Activated CD4-positive, alpha-beta T cell treated with anti-CD3 and anti-CD28 coated beads, Interleukin-2, amount 50 U/mL, for 4 hours (primary cell): Measurements from ENCODE around the gene CNOT8.
"Not testable (repeated sequence)": the region's sequence is repeated elsewhere in the genome, so short reads cannot be mapped to it uniquely, and the experiment has no call there.

Source experiments
- DNase-seq, 2 experiments: peaks; one replicate each; pipeline ENCODE4 v3.0.0-alpha.2; 2020

Gene CNOT8

DNA sequence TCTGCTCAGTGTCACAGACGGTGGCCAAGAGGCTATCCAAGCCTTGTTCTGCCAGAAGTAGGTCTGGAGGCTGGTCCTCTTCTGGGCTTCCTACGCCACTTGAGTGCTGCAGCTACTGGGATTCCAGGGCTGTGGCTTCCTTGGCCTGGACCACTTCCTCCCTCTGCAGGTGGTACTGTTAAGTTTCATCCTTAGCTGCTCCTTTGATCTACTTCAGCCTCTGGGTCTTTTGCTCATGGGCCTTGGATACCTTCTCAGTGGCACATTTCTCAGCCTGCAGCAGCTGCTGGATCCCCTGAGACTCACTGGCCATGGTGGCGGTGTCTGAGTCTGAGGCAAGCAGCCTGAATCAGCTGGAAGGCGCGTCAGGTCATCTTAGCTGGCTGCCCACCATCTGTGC lies 10.3 kb downstream of the CNOT8 start:
- DNase-seq: no peak

DNA sequence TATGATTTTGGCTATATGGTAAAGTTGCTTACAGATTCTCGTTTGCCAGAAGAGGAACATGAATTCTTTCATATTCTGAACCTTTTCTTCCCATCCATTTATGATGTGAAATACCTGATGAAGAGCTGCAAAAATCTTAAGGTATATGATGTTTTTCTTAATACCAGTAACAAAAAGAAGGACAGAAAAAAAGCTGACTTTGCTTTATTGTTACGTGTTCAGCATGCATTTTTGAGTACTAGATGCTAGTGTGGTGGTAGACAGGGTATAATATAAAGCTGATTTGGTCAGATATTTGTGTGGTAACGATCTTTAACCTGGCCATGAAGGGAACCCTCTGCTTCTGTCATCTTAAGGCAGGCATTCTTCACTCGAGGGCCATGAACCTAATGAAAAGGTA lies 13.3 kb downstream of the CNOT8 start:
- no peak for DNase-seq

DNA sequence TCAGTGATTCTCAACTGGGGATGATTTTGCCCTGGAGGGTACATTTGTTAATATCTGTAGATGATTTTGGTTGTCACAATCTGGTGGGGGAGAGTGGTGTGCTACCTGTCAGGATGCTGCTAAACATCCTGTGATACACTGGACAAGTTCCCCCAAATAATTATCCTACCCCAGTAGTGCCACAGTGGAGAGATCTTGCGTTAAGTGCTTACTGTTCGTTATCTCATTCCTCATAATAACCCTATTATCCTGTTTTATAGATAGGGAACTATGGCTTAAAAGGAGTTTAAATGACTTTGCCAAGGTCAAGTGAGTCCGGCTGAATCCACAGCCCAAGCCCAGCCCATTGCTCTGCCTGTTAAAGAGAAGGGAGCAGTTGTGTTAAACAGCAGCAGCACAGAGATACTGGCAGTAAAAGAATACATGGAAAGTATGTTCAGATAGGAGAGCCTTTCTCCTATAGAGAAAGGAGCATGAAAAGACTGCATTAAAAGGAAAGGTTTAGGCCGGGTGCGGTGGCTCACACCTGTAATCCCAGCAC lies 15.4 kb downstream of the CNOT8 start:
- no peak for DNase-seq

DNA sequence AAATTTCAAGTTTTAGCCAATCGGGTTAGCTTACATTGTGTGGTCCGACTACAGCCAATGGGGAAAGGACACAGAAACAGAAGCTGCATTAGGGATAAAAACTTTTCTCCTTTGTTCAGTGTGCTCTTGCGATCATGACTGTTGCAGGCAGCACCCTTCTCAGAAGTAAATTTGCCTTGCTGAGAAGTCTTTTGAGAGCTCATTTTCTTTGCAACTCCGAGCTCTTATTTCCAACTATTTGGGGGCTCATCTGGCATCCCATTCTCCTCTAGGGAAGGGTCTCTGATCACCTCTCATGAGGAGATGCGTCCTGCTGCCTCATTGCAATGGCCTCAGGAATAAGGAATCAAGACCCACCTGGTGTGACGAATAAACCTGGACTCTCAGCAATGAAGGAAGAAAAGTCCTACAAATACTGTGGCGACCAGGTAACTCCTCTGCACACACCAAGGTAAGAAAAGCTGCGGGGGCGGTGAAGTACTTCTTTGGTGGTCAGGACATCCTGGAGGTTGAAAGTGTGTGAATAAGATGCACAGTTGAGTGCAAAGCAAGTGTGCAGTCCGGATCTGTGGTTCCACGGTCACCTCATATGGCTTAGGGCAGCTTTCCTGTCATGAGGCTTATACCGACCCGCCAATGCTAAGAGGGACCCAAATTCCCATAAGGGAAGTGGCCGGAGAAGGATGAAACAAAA lies 20.4 kb downstream of the CNOT8 start:
- DNase-seq: no peak

DNA sequence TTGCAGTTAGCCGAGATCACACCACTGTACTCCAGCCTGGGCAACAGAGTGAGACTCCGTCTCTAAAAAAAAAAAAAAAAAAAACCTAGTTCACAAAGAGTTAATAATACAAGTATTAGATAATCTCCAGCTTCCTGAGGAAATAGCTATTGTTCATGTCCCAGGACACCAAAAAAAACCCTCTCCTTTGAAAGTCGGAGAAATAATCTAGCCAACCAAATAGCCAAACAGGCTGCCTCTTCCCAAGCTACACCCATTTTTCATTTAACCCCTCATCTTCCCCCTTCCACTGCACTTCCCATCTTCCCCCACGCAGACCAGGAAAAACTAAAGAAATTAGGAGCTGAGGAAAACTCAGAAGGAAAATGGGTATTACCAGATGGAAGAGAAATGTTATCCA lies 23.6 kb downstream of the CNOT8 start:
- DNase-seq: no peak

DNA sequence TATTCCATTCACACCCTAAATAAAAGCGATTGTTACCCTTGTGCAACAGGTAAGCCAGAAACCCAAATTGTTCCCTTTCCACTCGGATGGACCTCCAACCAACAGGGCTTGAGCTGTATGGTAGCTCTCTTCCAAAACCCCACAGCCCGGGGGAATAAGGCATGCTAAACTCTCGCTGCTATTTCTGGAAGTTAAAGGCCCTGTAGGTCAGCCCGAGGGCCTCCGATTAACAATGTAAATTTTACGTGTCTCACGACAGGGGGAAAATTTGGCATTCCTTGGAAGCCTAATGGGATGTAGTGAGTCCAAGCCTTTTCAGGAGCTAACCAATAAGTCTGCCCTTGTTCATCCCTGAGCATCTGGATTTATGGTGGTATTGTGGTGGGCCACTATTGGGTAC lies 26.0 kb downstream of the CNOT8 start:
- no peak for DNase-seq

DNA sequence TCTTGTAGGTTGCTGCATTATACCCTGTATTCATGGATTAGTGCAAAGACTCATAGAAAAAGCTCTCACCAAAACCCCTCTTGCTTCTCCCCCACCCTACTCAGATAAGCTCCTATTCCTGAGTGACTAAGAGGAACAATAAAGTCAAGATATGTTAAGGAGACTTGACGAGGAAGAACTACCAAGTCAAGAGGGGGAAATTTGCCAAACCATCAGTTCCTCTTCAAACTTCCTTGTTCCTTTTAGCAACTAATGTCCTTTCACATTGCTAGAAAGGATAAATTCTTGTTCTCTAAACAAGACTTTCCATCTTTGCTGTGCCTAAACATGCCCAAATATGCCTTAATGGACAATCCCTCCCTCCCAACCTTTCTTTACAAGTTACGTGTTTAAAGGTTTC lies 27.0 kb downstream of the CNOT8 start:
- no peak for DNase-seq

DNA sequence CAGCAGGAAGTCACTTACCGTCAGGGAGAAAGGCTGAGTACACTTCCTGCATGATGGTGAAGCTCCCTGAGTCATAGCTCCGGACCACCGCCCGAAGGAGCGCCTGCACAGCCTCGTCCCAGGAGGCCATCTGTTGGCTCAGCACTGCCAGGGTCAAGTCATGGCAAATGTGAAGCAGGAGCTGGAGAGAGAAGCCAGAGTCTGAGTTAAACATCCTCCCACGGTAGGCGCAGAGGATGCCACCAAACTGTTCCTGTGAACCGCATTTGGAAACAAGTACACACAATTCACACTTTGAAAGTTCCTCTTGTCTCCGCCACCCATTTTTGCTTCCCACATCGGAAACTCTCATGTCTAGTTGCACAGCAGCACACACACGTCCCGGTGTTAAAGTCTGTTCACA lies 33.9 kb downstream of the CNOT8 start:
- no peak for DNase-seq

DNA sequence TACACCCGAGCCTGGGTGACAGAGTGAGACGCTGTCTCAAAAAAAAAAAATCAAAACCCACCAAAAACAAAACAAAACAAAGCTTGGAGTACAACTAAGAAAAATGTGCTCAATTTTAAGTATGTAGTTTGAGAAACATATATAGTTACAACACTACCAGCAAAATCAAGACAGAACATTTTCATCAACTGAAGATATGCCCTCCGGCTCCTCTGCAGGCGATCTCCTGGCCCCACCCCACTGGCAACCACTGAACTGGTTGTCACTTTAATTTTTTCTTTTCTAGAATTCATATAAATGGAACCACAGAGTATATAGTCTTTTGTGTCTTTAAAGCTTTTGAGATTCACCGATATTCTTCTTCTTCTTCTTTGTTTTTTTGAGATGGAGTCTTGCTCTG lies 35.0 kb downstream of the CNOT8 start:
- no peak for DNase-seq

DNA sequence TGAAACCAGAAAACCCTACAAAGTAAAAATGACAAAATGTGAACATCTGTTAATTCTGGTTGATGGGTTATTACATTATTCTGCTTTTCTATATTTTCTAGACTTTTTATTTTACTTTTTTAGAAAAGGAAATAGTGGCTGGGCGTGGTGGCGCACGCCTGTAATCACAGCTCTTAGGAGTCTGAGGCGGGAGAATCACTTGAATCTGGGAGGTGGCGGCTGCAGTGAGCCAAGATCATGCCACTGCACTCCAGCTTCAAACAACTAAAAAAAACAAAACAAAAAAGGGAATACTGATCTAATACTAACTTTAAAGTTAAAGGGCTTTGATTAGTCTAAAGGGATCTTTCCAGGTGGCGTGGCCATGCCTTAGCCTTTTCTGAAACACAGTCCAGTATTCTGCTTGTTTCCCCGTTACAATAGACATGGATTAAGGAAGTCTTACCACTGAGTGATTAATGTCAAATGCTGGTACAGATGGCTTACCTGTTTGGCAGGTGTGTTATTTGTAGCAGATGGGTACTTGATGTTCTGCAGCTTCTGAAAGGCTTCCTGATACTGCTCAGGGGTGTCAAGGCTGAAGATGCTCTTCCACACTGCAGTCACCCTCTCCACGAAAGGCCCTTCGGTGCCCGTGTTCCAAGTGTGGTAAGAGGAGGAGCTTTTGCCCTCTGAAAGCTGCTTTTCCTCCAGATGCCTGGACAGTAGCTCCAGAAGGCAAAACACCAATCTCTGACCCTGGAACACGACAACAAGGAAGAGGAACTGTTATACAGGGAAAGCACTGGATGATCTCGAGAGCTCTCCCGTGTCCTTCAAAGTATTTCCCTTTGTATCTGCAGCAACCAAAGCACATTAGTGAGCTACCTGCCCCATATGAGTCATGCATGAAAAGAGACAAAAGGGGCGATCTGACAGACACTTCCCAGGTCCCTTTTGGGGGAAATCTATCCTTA lies 37.5 kb downstream of the CNOT8 start:
- DNase-seq: no peak

DNA sequence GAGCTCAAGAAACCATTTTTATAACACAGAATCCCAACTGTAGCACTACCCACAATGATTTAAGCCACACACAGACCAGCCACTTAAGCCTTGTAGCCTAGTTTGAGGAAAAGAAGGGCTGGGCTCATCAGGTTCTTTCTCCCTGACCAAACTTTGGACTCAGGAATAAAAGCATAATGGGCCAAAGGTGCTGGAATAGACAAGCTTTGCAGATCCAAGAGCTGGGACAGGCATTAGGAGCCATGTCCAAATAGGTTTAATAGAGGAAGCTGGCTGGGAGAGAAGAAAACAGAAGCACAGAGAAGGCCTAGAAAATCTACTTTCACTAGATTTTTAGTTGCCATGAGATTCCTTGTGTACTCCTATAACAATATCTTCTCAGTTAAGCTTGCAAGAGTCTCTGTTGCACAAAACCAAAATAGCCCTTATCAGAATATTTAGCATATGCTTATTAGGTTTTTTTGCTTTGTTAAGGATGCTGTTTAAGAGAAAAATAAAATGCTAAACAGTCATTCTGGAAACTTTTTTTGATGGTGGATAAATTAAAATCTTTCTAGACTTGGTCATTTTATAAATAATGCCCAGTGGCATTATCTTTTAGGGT lies 38.2 kb downstream of the CNOT8 start:
- DNase-seq: no peak

DNA sequence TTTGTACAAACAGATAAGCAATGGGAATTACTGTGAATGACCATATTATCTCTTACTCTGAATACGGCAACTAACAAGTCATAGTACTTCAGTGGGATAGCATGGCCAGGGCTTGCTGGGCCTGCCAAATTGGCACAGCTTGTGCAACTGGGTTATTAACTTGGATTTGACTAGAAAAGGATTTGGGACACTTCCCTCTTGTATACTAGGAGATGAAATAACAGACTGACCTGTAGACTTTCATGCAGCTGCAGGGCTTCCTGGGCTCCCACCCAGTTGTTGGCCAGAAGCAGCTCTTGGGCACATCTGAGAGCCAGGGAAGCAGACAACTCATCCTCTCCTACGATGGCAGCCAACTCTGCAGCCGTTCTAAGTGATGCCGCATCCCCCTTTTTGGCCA lies 39.8 kb downstream of the CNOT8 start:
- DNase-seq: no peak

DNA sequence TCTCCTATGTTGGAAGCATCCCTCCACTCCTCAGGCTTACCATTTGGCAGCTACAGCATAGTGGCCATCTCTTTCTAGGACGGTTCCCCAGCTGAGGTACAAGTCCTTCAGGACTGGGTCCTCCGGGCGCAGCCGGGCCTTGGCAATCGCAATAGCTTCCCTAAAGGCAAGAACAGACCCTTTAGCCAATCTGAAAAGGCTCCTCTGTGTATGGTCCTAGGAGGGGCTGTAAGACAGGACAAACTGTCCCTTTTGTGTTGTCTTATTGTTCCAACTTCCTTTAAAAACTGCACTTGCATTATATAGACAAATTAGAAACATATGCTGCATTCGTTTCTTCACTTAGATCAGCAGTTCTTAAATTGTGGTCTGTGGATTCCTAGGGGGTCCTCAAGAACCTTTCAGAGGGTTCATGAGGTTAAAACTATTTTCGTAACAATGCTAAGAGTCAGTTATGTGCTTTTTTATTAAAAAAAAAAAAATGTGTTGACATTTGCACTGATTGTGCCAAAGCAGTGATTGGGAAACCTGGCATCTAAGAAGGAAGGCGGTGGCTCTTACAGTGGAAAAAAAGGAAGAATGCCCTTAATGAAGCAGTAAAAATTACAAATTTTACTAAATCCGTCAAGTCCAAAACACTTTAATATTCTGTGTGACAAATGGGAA lies 40.9 kb downstream of the CNOT8 start:
- DNase-seq: no peak

DNA sequence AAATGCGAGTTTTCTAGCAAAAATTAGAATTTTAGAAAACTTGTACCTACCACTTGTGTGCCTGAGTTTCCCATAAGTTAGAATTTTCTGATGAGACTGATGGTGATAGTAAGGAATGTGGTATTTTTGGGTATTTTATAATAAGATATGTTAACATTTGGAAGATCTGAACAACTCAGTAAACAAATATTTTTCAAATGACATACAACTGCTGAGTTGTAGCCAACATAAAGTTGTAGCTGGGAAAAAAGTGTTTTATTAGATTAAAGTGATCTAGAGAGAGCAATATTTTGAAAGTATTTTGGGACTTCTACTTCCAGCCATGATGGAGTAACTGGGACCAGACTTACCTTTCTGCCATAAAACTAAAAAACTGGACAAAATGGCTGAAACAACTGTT lies 41.6 kb downstream of the CNOT8 start:
- no peak for DNase-seq

DNA sequence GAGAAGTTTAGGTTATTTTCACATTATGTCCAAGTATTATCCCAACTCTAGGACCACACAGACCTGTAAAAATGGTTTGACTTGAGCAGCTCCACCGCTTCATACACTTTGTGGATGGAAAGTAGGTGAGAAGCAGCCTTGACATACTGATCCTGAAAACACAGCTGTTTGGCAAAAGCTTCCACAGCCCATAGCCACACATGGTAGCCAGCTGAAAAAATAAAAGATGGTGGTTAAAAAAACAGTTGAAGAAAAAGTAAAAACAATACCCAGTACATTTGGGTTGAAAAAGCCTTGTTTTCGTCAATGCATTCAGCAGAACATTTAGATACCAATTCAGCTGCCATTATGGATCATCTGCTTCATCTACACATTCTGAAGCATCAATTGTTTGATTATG lies 42.8 kb downstream of the CNOT8 start:
- DNase-seq: no peak

DNA sequence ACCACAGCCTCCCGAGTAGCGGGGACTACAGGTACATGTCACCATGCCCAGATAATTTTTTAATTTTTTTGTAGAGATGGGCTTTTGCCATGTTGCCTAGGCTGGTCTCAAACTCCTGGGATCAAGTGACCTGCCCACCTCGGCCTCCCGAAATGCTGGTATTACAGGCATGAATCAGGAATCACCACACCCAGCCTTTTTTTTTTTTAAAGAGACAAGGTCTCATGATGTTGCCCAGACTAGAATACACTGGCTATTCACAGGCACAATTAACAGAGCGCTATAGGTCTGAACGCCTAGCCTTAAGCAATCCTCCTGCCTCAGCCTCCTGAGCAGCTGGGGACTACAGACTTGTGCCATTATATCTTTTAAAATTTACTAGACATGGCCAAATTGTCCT lies 43.5 kb downstream of the CNOT8 start:
- DNase-seq: no peak

DNA sequence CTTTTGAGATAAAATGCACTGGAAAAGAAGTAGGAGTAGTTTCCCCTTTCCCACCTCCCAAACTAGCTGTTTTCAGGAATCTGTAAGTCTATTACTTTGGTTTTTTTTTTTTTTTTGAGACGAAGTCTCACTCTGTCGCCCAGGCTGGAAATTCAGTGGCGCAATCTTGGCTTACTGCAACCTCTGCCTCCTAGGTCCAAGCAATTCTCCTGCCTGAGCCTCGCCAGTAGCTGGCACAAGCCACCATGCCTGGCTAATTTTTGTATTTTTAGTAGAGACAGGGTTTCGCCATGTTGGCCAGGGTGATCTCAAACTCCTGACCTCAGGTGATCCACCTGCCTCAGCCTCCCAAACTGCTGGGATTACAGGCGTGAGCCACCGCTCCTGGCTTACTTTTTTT lies 47.2 kb downstream of the CNOT8 start:
- DNase-seq: not testable (repeated sequence)

DNA sequence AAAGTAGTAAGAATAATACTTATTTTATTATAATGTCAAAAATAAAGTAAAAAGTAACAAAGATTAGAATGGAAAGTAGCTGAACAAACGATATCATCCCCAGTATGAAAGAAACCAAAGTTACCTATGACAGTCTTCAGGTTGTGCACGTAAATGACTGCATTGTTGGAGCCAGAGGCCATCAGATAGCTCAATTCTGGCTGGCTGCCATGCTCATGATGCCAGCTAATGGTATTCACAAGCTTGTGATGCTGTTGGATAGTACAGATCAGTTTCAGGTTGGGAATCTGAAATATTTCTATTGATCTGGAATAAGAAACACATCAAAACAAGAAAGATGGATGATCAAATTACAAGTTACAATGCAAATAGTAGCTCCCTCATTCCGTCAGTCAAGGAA lies 58.4 kb downstream of the CNOT8 start:
- no peak for DNase-seq

DNA sequence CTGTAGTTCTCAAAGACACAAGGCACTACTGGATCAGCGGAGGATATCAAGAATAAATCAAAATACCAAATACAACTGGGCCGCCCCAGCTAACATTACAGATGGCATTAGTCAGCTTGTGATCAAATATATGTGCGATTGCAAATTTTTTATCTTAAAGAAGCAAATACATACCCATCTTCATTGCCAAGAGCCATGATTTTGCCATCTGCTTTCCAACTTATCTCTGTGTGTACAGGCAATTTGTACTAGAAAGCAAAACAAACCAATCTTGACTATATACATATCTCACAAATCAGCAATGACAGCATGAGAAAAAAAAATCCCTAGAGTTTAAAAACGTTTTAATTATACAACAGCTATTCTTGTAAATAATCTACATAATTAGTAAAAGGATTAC lies 59.3 kb downstream of the CNOT8 start:
- DNase-seq: no peak

DNA sequence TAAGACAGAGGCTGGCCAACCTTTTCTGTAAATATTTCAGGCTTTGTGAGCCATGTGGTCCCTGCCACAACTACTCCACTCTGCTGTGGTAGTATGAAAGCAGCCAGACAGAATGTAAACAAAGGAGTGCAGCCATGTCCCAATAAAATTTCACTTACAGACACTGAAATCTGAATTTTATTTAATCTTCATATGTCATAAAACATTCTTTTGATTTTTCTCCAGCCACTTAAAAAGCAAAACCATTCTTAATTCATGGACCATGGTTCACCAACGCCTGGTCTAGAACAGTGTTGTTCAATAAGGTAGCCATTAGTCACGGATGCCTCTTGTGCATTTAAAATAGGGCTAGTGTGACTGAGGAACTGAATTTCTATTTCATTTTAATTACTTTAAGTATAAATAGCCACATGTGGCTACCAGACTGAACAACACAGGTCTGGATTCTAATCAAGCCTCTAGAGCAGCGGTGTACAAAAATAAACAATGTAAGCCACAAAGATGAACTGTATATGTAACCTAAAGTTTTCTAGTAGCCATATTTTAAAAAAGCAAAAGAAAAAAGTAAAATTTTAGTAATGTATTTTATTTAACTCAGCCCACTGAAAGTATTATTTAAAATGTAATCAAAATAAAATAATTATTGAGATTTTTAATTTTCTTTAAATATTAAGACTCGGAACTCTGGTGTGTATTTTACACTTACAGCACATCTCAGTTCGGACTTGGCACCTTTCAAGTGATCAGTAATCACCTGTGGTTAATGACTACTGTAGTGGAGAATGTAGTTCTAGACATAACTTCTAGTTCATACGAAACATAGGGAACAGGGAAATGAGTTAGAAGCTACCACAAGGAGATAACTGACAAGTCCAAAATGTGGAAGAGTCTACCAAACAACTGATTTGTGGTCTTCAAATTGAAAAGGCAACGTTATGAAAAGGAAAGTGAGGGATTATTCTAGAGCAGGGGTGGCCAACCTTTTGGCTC lies 65.3 kb downstream of the CNOT8 start:
- no peak for DNase-seq
